ENCODE results near the gene ARL14EPL.

Gene ARL14EPL

GRCh38 chr5:116032094-116032517 lies at the start of gene ARL14EPL:
Gene ARL14EPL, plus strand, starts transcription at chr5:116032472. Its CDS starts 18,994 bp downstream, at chr5:116051466.
- peak; percentile 63 to 66 for DNase-seq

DNA sequence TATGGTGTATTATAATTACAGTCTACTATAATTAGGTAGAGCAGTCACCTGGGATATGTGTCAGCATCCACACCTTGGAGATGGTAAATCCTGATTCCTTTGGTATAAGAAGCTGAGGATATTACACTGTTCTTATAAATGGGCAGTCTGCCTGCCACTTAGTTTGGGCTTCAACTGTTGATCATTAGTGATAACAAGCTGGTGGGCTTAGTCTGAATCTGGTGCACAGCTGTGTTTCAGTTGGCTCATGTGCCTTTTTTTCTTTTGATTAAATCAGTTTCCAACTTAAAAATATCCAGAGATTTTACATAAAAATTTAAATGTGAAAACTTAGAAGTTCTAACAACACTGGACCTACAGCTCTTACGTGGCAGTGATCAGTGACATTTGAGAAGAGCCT lies 48.8 kb upstream of the ARL14EPL start:
- DNase-seq: no peak

DNA sequence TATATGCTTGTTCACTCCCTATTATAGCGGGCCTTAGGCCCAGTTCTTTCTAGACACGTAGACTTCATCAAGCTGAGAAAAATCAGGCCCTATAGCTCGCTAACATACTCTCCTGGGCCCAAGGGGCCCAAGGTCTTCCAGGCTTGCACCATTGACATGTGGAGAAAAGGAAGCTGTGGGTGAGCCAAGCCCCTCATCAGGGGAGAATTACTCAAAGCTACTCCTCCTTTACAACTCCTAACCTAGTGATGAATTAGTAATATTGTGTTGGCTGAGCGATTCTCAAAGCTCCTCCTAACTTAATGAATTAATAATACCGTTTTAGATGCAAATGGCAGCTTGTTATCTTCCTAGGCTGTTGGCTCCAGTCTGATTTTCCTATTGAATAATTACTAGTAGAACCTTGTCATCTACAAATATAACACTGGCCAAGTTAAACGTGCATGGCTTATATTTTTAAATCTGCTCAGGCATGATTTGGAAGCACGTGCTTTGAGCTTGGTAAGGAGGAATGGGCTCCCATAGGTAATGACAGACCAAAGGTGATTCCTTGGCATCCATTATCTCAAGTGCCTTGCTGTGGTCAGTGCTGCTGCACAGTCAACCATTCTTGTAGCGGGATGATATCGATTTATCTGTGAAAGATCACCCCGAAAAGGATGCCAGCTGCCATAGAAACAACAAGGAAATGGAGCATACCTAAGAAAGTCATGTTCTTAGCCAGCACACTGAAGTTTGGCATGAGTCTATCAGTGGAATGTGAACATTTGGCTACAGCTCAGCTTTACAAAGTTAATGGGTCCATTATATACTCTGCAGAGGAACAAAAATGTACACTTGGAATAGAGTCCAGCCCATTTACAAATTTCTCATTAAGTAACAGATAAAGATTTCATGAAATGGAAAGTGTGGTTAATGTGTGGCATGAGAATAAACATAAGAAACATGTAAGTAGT lies 46.2 kb upstream of the ARL14EPL start:
- DNase-seq: no peak

DNA sequence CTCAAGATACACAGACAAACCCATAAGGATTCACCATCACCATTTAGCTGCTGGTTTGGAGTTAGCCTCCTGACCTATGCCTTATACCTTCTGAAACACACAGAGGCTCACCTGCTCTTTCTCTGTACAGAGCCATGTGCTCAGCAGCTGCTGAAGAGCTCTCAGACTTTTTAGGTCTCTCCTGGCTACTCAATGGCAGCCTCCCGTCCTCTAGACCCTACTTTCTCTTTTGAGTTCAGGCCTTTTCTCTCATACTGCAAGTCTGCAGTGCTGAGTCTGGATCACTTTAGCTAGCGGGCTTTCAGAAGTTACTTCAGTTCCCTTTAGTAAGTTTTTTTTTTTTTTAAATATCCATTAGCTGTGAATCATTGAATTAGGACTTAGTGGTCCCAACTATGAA lies 44.3 kb upstream of the ARL14EPL start:
- no peak for DNase-seq

DNA sequence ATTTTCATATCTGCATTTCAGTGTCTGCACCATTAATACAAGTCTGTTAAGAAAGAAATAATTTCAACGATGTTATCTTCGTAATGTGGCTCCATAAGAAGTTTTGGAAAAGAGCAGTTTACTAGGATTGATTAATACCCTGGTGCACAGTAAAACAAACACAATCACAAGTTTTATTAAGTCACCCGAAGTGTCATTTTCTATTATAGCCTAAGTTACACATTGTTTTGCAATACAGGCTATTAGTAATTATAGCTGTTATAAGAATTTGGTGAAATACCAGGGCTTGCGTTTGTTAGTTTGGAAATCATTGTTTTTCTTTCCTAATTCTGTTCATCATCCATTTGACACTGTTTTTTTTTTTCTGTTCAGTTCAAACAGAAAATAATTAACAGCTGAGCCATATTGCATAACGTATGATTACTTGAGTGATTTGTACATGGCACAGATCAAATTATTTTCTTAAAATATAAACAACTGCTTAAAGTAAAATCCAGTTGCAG lies 39.4 kb upstream of the ARL14EPL start:
- no peak for DNase-seq

DNA sequence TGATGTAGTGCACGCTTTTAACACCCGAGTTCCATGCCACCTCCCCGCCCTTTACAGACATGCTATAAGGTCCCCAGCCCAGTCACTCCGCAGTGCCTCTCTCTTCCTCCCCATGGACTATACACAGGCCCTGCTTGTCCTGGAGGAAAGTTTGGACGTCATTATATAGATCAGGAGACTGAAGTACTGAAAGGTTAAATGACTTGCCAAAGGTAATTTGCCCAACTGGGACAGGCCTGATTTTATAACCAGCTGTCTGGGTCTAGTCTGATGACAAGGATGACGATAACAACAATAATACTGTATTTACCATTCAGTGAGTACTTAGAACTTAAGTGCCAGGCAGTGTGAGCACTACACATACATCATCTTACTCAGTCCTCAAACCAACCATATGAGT lies 36.9 kb upstream of the ARL14EPL start:
- DNase-seq: no peak

DNA sequence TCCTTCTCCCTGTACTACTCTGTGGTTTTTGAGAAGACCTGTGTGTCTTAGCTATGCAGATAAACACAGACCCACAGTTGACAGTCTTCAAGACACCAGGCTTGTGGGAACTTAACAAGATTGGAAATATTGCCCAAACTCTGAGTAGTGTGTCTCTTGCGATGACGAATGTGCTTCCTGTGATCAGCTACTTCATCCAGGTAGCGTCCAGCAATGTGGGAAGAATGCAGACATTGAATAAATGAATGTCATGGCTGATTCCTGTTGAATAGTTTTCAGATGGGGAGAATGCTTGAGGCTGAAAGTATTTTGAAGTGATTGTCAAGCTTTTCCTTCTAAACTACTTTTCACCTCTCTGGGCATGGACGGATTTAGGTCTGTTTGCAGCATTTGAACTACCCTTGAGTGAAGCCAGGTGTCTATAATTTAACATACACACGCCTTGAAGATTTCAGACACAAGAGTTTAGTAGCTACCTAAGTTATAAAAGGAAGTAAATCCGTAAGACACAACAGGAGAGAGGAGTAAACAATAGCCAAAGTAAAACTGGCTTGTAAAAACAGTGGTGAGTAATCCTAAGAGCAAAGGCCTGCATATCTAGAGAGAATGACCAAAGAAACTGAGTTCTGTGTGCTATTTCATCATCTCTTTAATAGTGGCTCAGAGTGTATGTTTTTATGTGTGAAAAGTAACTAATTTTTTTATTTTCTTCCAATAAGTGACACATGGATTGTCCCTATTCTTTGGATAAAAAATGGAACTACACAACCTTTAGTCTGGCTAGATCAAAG lies 30.0 kb upstream of the ARL14EPL start:
- no peak for DNase-seq

- DNase-seq: no peak
Measured at GRCh38 chr5:116004248-116004647, 28.0 kb upstream of the ARL14EPL start.

- no peak for DNase-seq
Measured at GRCh38 chr5:116009806-116010205, 22.5 kb upstream of the ARL14EPL start.

DNA sequence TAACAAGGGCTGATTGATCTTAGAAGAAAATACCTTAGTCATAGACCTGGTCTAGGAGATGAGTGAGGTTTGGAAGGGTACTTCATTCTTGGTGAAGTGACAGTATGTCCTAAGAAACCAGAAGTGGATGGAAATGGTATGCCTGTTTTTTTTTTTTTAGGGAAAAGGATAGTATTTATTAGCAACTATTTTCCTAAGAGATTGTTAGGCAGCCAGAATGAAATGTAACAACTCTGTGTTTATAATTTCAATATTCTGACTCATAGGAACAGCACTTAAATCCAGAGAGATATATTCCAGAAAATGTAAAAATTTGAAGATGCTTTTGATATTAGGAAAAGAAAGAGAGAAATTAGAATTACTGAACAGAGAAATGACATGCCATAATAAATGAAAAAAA lies 21.2 kb upstream of the ARL14EPL start:
- DNase-seq: no peak

DNA sequence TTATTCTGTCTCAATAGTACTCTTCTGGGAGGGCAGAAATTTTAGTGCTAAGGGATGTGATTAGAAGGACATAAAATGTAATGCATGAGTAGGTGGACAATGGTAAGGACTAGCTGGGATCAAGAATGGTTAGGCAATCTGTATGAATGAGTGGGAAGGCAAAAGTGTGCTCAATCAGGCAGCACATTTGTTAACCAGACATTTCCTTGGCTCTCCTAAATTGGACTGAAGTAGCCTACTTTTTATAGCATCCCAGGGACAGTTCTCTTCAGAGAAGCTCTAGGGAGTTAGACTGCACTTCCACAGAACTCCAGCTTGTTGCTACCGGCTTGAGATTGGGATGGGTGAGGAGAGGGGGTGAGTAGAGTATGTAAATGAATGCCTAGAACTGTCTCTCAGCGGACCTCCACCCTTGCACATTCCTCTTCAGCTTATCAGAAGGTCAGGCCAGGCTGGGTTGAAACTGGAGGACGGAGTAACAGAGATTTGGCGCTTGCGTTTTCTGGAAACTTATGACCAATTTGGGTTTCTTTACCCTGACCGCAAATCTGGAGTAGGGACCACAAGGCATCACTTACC lies 19.0 kb upstream of the ARL14EPL start:
- DNase-seq: no peak

DNA sequence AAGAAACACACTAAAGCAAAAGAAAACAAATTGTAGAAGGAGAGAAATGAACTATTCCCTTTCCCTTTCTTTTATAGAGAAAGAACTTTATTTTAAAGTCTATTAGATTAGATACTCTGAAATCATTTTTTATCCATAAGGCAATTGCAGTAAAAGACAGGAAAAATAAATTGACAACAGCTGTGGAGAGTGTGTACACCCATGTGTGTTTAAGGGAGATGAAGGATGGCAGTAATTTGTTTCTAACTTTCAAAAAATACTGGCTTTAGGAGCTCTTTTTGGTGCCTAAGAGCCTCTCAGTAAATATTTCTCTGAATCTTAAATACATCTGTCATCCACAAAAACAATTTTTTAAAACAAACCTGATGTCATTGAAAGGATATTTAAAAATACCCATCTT lies 18.3 kb upstream of the ARL14EPL start:
- no peak for DNase-seq

- no peak for DNase-seq
Measured at GRCh38 chr5:116023619-116024018, 8.7 kb upstream of the ARL14EPL start.

GRCh38 chr5:116025866-116026265 lies 6.4 kb upstream of the ARL14EPL start:
- no peak for DNase-seq

DNA sequence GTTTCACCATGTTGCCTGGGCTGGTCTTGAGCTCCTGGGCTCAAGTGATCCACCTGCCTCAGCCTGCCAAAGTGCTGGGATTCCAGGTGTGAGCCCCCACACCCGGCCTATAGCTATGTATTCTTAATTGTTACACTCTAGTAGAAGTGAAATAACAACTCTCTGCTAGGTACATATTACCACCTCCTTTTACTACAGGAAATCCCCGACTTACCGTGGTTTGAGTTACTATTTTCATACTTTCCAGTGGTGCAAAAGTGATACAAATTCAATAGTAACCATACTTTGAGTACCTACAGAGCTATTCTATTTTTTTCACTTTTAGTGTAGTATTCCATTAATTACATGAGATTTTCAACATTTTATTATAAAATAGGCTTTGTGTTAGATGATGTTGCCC lies 719 bp downstream of the ARL14EPL start:
- DNase-seq: no peak

GRCh38 chr5:116035123-116035522 lies 2.9 kb downstream of the ARL14EPL start:
- no peak for DNase-seq

DNA sequence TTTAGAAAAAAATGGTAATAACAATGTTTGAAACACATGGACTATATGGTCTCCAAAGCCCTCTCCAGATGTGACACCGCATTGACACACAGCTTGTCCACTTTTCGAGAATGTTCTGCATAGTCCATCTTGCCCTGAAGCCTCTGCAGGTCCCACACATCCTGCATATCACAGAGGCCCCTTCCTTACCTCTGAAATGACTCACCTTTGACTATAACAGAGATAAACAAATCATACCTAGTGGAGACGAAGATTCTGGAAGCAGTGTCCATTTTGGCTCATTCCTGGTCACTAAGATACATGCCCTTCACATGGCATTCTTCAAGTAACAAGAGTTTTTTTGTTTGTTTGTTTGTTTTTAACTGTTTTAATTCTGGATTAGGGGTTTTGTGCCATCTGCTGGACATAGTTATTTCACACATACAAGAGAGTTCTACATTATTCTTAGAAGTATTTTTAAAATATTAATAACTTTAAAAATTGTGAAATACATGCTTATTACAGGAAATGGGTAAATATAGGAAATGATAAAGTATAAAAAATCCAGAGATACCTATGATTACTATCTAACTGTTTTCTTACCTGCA lies 5.1 kb downstream of the ARL14EPL start:
- no peak for DNase-seq

DNA sequence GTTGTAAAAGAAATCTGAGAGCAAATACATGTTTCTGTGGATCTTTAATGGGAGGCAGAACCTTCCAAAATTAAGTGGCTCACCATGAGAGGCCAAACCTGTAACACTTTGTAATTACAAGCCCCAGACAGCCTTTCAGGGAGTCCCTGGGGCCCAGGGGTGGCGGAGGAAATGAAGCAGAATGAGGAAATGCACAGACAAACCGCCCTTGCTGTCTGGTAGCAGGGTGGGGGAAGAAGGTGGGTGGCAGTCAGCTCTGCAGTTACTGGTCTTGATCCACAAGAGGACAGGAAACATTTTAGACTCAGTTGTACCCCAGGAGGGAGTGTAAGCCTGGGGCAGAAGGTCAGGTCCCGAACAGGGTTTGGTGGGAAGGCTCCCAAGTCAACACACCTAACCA lies 6.5 kb downstream of the ARL14EPL start:
- DNase-seq: peak; percentile 25 to 39

- DNase-seq: no peak
Measured at GRCh38 chr5:116042375-116042774, 10.1 kb downstream of the ARL14EPL start.

DNA sequence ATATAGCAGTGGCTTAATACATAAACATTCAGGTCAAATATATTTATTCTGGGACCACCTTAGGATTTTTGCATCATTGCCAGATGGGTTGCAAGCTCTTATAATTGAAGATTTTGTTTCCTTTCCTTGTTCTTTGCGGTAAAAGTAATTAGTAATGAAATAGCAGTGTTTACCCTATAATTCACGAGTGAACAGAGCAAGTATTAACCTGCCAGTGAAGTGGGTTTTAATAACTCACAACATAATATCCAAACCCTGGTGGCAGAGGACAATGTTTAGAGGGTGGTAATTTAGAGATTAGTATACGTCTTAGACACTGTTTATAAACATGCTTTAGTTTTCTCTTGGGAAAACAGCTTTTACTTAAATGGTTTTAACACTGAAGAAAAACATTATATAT lies 11.8 kb downstream of the ARL14EPL start:
- no peak for DNase-seq

DNA sequence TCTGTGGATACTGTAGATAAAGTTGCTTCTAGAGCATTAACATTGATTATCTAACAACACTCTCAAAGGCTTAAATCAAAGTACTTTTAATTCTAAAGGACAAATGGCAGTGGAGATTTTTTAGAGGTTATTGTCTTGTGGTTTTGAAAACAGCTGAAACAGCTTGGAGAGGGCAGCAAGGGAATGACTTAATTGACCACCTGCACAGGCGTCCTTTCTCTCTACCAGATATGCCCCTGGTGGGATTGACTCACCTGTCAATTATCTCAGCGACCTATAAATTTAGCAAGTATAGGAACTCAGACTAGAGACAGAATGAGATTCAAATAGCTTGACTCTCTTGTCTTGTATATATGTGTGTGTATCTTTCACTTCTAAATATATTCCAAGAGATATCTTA lies 13.5 kb downstream of the ARL14EPL start:
- DNase-seq: no peak

GRCh38 chr5:116046261-116046660 lies 14.0 kb downstream of the ARL14EPL start:
- DNase-seq: no peak

DNA sequence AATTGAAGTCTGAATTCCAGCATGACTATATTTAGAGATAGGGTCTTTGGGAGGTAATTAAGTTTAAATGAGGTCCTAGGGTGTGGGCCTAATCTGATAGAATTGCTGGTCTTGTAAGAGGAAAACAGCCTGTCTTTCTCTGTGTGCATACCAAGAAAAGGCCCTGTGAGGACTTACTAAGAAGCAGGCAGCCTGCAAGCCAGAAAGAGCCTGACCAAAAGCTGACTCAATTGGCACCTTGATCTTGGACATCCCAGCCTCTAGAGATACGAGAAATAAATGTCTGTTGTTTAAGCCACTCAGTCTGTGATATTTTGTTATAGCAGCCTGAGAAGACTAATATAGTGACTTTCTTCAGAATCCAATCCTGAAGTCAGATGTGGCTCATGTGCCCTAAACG lies 14.6 kb downstream of the ARL14EPL start:
- no peak for DNase-seq
